ENCODE results near the gene APOL3. TPM values are rescaled to one million over a fixed set of nuclear protein-coding genes. Genes with fewer than 3 reads are reported as not detected.

APOL3 gene
- total and polyA plus RNA-seq, 2 of the 13 experiments (the other 11 are each of a cell fraction or from before 2014, with no cell fraction given): 3.8 to 5.4 TPM

DNA sequence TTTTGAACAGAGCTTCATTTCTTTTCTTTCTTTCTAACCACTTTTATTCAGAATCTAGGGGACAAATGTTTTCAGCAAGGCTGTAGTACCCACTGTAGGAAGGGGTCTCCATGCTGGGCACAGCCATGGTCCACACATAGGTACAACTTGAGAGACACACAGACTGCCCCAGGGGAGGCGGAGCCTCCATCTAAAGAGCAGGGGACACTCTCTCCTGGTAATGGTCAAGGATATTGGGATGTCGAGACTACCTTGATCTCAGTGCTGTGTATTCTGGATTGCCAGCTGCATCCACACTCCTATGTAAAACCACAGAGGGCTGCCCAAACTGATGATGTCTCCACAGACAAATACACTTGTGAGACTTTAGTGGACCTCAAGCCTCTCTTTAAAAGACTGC is 2.9 kb upstream of the APOL3 start:
- no peak for DNase-seq (ENCODE audit: low spot score)
- no peaks in the 10 kb centered on the region for H3K9me3 ChIP-seq (ENCODE audit: low read length)
- in situ Hi-C loops (cut with HindIII; ENCODE audit: extremely low pct_ligation_motif_present, low pct_unique_long_range_greater_than_20kb): no loop called here
- intact Hi-C loops (cut with micrococcal nuclease; ENCODE audit: unreplicated experiment): no loop called here
- ATAC-seq: no peak
- no peak for FAIRE-seq
- H3K4me3 ChIP-seq (replicated peaks in 1 of 3; ENCODE audit: insufficient read depth in 1 of 3, low read depth in 2 of 3, low read length in 3 of 3): no peak overlapping the region
- no peaks in the 10 kb centered on the region for H4K20me1 ChIP-seq (ENCODE audit: insufficient read depth, low read length)
- ChIA-PET POLR2A (interaction anchor here (0.9 kb wide), 1 partner anchor 8 kb away, joined by 3 read pairs; no protein-coding TSS in a partner anchor), CTCF (ENCODE audit: low intra/inter-chr PET ratio, low total read pairs) (no interaction called here)
- H2AFZ ChIP-seq (ENCODE audit: low read length): no peak overlapping the region
- H3K4me1 ChIP-seq (ENCODE audit: insufficient read depth, low read length): peaks cover 45% of the 10 kb centered on the region
- peaks cover 0 to 8% of the 10 kb centered on the region in 2 experiments; a peak in 1 of 5 replicates for H3K27me3 ChIP-seq (ENCODE audit: control insufficient read depth in 1 of 2, insufficient read depth in 2 of 2, low read length in 2 of 2)
- TF ChIP-seq RCOR2 (CRISPR knock-in tag; IDR thresholded peaks at IDR 0.05) (no peak), NR2F2 (IDR thresholded peaks at IDR 0.05; ENCODE audit: borderline replicate concordance, low read depth) (no peak), HOXA3 (CRISPR knock-in tag; IDR thresholded peaks at IDR 0.05) (no peak), KDM2A (CRISPR knock-in tag; IDR thresholded peaks at IDR 0.05; ENCODE audit: borderline replicate concordance, low read depth) (no peak), HIVEP1 (CRISPR knock-in tag; IDR thresholded peaks at IDR 0.05) (no peak), SCMH1 (CRISPR knock-in tag; IDR thresholded peaks at IDR 0.05; ENCODE audit: borderline replicate concordance) (no peak), ZNF256 (CRISPR knock-in tag; conservative IDR thresholded peaks at IDR 0.05) (no peak), RFX5 (IDR thresholded peaks at IDR 0.05; ENCODE audit: low read depth, low read length) (no peak), ZNF850 (CRISPR knock-in tag; conservative IDR thresholded peaks at IDR 0.05) (no peak), LRRFIP1 (CRISPR knock-in tag; conservative IDR thresholded peaks at IDR 0.05) (no peak), ZNF562 (CRISPR knock-in tag; IDR thresholded peaks at IDR 0.05; ENCODE audit: borderline replicate concordance) (no peak), ATF2 (CRISPR knock-in tag; IDR thresholded peaks at IDR 0.05) (no peak), FOXK1 (CRISPR knock-in tag; IDR thresholded peaks at IDR 0.05; ENCODE audit: borderline replicate concordance, low read depth) (no peak), NBN (conservative IDR thresholded peaks at IDR 0.05) (no peak), ZNF446 (CRISPR knock-in tag; IDR thresholded peaks at IDR 0.05) (no peak), SNAPC2 (CRISPR knock-in tag; IDR thresholded peaks at IDR 0.05) (no peak), RAD51 (IDR thresholded peaks at IDR 0.05; ENCODE audit: borderline replicate concordance) (no peak)
- TF ChIP-seq, protein P1, sequence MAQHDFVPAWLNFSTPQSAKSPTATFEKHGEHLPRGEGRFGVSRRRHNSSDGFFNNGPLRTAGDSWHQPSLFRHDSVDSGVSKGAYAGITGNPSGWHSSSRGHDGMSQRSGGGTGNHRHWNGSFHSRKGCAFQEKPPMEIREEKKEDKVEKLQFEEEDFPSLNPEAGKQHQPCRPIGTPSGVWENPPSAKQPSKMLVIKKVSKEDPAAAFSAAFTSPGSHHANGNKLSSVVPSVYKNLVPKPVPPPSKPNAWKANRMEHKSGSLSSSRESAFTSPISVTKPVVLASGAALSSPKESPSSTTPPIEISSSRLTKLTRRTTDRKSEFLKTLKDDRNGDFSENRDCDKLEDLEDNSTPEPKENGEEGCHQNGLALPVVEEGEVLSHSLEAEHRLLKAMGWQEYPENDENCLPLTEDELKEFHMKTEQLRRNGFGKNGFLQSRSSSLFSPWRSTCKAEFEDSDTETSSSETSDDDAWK (CRISPR knock-in tag; IDR thresholded peaks at IDR 0.05): no peak
- TF ChIP-seq, protein P2, sequence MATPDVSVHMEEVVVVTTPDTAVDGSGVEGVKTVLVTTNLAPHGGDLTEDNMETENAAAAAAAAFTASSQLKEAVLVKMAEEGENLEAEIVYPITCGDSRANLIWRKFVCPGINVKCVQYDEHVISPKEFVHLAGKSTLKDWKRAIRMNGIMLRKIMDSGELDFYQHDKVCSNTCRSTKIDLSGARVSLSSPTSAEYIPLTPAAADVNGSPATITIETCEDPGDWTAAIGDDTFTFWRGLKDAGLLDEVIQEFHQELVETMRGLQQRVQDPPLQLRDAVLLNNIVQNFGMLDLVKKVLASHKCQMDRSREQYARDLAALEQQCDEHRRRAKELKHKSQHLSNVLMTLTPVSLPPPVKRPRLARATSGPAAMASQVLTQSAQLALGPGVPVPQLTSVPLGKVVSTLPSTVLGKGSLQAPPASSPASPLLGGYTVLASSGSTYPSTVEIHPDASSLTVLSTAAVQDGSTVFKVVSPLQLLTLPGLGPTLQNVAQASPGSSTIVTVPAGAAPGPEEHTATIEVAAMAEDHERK (CRISPR knock-in tag; IDR thresholded peaks at IDR 0.05; ENCODE audit: low read depth): no peak
- H3K27ac ChIP-seq (ENCODE audit: extremely low read length, insufficient read depth, low read length): no peak overlapping the region
- BruUV-seq (replicated peaks): no TSS peak
- 67% methylated on average over 2 of the region's 2 CpGs for WGBS (ENCODE audit: low lambda C conversion rate)
- H3K79me2 ChIP-seq (ENCODE audit: insufficient read depth, low read length): no peaks in the 10 kb centered on the region
- H3K9ac ChIP-seq (ENCODE audit: insufficient read depth, low read depth, low read length): no peak overlapping the region
- no peak overlapping the region for H3K4me2 ChIP-seq (ENCODE audit: low read depth, low read length)
- H3K36me3 ChIP-seq (replicated peaks in 1 of 2; ENCODE audit: control insufficient read depth in 1 of 2, insufficient read depth in 2 of 2, low read length in 2 of 2): no peaks in the 10 kb centered on the region

All from HepG2 (cell line).